ENCODE data around the gene EFNB1.

DNA sequence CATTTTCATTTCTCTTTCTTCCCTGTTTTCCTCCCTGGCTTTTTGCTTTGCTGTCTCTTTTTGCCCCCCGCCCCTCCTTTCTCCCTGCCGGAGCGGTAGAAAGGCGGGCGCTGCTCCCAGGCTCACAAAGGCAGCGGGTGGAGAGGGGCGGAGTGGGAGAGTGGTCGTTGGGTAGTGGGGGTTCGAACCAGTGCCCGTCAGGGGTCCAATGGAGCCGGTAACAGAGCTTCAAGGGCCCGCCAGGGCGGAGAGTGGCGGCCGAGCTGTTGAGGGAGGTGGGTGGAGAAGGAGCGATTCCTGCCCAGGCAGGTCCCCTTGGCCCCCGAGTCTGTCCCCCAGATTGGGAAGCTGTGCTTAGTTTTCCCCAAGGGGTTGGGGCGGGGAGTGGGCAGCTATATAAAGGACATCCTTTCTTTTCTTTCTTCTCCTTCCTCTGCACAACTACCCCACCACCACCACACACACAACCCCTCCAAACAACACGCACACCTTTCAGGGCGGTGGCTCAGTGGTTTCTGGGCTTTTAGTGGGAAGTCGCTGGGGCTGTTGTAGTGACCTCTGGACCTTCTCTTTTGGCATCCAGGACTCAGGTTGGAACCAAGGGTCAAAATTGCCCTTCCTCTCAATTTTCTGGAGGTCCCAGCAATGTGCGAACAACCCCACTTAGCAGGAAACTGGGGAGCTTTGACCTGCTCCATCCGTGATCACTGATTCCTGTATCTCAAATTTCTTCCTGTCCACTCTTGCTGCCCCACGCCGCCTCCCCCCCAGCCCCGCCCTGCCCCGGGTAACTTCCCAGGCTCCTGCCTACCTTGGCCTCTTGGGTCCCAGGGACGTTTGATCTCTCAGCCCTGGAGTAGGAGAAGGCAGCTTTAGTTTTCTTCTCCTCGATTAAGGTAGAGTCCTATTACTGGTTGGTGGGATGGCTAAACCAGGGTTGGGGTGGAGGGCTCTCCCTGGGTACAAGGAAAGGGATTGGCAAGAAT is 1.9 kb downstream of the EFNB1 start:
- TF ChIP-seq POLR2A (IDR thresholded peaks at IDR 0.05) = no peak
- no peak for TF ChIP-seq POLR2AphosphoS5 (IDR thresholded peaks at IDR 0.05)
- TF ChIP-seq CTCF (IDR thresholded peaks at IDR 0.05 in 8 of 11, conservative IDR thresholded peaks at IDR 0.05 in 3 of 11) = no peak

Measured in spleen (tissue), 7 donors.